ENCODE measurements around the gene DUSP10. TPM values are rescaled to one million over a fixed set of nuclear protein-coding genes. Genes with fewer than 3 reads are reported as not detected.

The DUSP10 gene
- total RNA-seq, 1 experiment from 2014 or later: 6.2 TPM

- CTCF ChIA-PET: no interaction called here
These were observed 43.9 kb downstream of the DUSP10 start for GRCh38 chr1:221697923-221698425.

GRCh38 chr1:221696718-221697461 lies 45.0 kb downstream of the DUSP10 start:
- ChIA-PET CTCF (no interaction called here), POLR2A (ENCODE audit: unreplicated experiment) (no interaction called here)
- Histone ChIP-seq H2AFZ (ENCODE audit: low read length) (no peak overlapping the region), H3K27ac (ENCODE audit: low read length) (no peak overlapping the region), H3K79me2 (ENCODE audit: low read length) (no peaks in the 10 kb centered on the region), H3F3A (ENCODE audit: low read length, unreplicated experiment) (no peaks in the 10 kb centered on the region), H4K20me1 (ENCODE audit: low read length) (no peaks in the 10 kb centered on the region), H3K9me2 (replicated peaks; ENCODE audit: low read length) (0 out of 2 replicates have a peak, but pooled peaks cover 4% of the 10 kb centered on the region), H3K36me3 (ENCODE audit: low read depth, low read length) (no peaks in the 10 kb centered on the region), H3K4me2 (ENCODE audit: low read length) (no peak overlapping the region), H3K9me3 (ENCODE audit: low read length) (no peaks in the 10 kb centered on the region), H3K4me3 (ENCODE audit: low read length) (no peak overlapping the region), H3K4me1 (ENCODE audit: insufficient read depth, low read length) (peaks cover 5% of the 10 kb centered on the region), H3K27me3 (ENCODE audit: low read length) (no peaks in the 10 kb centered on the region), H3K9ac (ENCODE audit: low read length) (no peak overlapping the region)
- DNase-seq (no peak), ATAC-seq (no peak)
- no peak for TF ChIP-seq EZH2phosphoT487 (IDR thresholded peaks at IDR 0.05; ENCODE audit: borderline replicate concordance, low read length)
- TF ChIP-seq EZH2 (IDR thresholded peaks at IDR 0.05; ENCODE audit: low read length, unreplicated experiment): no peak
- no peak for TF ChIP-seq CTCF (conservative IDR thresholded peaks at IDR 0.05; ENCODE audit: low read depth, low read length)
- intact Hi-C loops (cut with micrococcal nuclease): no loop called here
- no TSS peak for BruUV-seq (replicated peaks)

More at GRCh38 chr1:221697923-221698425, 43.9 kb downstream of the DUSP10 start:
- Histone ChIP-seq H3K79me2 (ENCODE audit: low read length) (no peaks in the 10 kb centered on the region), H3F3A (ENCODE audit: low read length, unreplicated experiment) (no peaks in the 10 kb centered on the region), H3K9ac (ENCODE audit: low read length) (no peak overlapping the region), H3K4me2 (ENCODE audit: low read length) (no peak overlapping the region), H3K27ac (ENCODE audit: low read length) (no peak overlapping the region), H3K27me3 (ENCODE audit: low read length) (no peaks in the 10 kb centered on the region), H3K4me1 (ENCODE audit: insufficient read depth, low read length) (peaks cover 10% of the 10 kb centered on the region), H3K9me3 (ENCODE audit: low read length) (no peaks in the 10 kb centered on the region), H2AFZ (ENCODE audit: low read length) (no peak overlapping the region), H3K4me3 (ENCODE audit: low read length) (no peak overlapping the region), H3K36me3 (ENCODE audit: low read depth, low read length) (no peaks in the 10 kb centered on the region), H4K20me1 (ENCODE audit: low read length) (no peaks in the 10 kb centered on the region), H3K9me2 (replicated peaks; ENCODE audit: low read length) (0 out of 2 replicates have a peak, but pooled peaks cover 1% of the 10 kb centered on the region)
- TF ChIP-seq EZH2 (IDR thresholded peaks at IDR 0.05; ENCODE audit: low read length, unreplicated experiment): no peak
- intact Hi-C loops (cut with micrococcal nuclease): no loop called here
- POLR2A ChIA-PET (ENCODE audit: unreplicated experiment): no interaction called here
- no TSS peak for BruUV-seq (replicated peaks)
- DNase-seq (no peak), ATAC-seq (no peak)

DNA sequence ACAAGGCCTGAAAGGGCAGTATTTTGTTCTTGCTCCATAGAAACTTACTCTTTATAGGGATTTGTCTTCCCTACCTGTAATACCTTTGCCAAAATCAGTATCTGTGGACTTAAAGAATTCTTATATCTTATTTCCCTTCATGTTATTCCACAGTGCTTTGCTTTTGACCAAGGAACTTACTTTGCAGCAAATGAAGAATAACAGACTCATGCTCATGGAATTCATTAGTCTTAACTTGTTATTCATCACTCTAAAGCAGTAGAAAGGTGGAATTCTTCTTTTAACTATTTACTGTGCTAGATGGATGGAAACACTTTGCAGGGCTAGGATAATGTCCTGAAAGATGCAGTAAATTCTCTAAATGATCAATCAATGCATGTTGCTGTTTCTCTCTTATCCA lies 45.9 kb downstream of the DUSP10 start:
- Histone ChIP-seq H3K27me3 (ENCODE audit: low read length) (no peaks in the 10 kb centered on the region), H3K9ac (ENCODE audit: low read length) (no peak overlapping the region), H3F3A (ENCODE audit: low read length, unreplicated experiment) (no peaks in the 10 kb centered on the region), H3K4me2 (ENCODE audit: low read length) (no peak overlapping the region), H3K9me3 (ENCODE audit: low read length) (no peaks in the 10 kb centered on the region), H4K20me1 (ENCODE audit: low read length) (no peaks in the 10 kb centered on the region), H3K36me3 (ENCODE audit: low read depth, low read length) (no peaks in the 10 kb centered on the region), H3K4me3 (ENCODE audit: low read length) (no peak overlapping the region), H3K4me1 (ENCODE audit: insufficient read depth, low read length) (no peaks in the 10 kb centered on the region), H2AFZ (ENCODE audit: low read length) (no peak overlapping the region), H3K27ac (ENCODE audit: low read length) (no peak overlapping the region), H3K79me2 (ENCODE audit: low read length) (no peaks in the 10 kb centered on the region), H3K9me2 (replicated peaks; ENCODE audit: low read length) (0 out of 2 replicates have a peak, but pooled peaks cover 4% of the 10 kb centered on the region)
- ChIA-PET CTCF (no interaction called here), POLR2A (ENCODE audit: unreplicated experiment) (no interaction called here)
- TF ChIP-seq CTCF (conservative IDR thresholded peaks at IDR 0.05; ENCODE audit: low read depth, low read length) (no peak), EZH2 (IDR thresholded peaks at IDR 0.05; ENCODE audit: low read length, unreplicated experiment) (no peak), EZH2phosphoT487 (IDR thresholded peaks at IDR 0.05; ENCODE audit: borderline replicate concordance, low read length) (no peak)
- DNase-seq (peak; percentile 17), ATAC-seq (no peak; the same call in 1 of the 2 replicates)
- intact Hi-C loops (cut with micrococcal nuclease): no loop called here
- no TSS peak for BruUV-seq (replicated peaks)

Data from PC-3 (cell line).